HG03175 (cell line): ENCODE measurements around the gene WNT5B.
A peak's percentile ranks its signal among the peaks of the same experiment; 100 is the strongest.

Experiments
- ATAC-seq: cut with Tn5 transposase; IDR thresholded peaks from one replicate; pipeline ENCODE4 v1.9.1; 2021; ENCODE audit warnings: mild to moderate bottlenecking, moderate library complexity; ENCODE audit not compliant: unreplicated experiment

WNT5B gene

DNA sequence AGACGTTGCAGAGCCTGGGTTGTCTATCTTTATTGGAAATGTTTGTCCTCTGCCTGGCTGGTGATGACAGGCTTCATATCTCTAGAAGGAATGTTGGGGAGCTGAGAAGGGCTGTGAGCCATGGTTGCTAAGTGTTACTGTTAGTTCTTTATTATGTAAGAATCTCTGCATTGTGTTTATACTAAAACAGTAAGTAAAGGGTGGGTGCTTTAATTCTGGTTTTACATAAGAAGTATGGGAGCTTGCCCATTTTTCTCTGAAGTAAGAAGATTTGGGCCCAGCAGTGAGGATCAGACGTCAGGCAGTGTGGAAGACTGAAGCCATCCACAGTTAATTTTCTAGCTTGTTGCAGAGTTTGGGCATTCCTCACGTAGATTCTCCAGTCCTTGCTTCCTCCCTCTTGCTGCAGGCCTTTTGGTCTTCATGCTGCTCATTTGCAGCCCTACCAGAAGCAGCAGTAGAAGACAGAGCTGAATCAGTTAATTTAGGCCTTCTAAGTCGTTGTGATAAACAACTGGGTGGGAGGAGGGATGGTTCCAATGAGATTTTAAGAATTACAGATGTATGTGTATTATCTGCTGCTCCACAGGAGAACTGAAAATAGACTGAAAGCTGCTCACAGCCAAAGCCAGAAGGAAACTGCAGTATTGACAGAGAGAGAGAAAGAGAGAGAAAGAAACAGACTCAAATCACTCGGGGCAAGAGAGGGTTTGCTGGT, 21.4 kb downstream of the WNT5B start:
- no peak for ATAC-seq

DNA sequence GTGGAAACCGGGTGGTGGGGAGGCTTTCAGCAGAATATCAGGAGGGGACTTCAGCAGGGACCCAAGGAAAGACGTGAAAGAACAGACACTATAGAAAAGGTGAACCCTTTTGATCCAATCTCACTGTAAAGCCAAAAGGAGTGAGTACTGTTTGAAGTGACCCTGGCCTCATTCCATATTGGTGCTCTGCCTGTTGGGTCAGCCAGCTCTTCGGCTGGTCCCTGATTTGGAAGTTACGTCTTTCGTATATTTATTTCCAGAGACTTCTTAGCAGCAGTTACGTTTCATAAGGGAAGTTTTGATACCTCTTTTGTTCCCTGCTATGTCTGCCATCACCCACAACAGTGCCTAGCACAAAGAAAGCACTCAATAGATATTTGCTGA, 21.9 kb downstream of the WNT5B start:
- ATAC-seq, result no peak

DNA sequence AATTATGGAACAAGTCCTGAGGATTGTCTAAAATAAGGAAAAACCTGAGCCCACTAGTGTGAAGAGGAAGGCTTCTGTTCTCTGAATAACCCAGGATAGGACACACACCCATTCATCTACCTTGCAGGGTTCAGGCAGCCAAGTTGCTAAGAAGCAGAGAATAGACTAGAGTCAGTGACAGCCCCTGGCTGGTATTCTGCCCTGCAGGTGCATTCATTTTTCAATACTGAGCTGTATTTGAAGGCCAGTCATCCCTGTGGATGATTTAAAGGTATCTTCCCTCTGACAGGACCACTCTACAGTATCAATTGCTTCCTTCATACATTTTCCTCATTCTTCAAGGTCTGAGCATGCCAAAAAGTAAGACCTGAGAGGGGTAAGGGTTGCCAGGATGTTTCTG, 22.9 kb downstream of the WNT5B start:
- no peak for ATAC-seq

DNA sequence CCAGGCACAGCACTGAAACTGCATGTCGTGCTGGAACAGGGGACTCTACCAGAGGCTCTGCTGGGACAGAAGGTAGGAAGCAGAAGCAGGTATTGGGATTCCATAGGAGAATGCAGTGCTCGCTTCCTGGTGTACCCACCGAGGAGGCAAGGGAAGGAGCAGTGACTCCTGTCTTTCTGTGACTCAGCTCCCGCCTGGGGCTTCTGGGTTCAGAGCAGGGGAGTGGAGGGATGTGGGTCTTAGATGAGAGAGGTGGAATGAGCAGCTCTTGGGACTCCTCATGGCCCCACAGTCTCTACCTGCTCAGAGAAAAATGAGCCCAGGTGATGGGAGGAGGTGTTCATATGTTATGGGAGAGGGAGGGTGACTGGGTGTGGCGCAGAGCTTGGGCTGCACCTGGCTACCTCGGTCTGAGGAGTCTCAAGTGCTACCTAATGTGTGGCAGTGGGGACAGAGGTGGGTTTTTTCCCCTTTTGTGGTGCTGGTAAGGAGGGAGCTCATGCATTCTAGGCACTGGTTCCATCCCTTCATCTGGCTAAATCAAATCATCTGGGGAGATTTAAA, 26.3 kb downstream of the WNT5B start:
- no peak for ATAC-seq

- no peak for ATAC-seq
Observed at GRCh38 chr12:1656902-1657301, 27.9 kb downstream of the WNT5B start.

DNA sequence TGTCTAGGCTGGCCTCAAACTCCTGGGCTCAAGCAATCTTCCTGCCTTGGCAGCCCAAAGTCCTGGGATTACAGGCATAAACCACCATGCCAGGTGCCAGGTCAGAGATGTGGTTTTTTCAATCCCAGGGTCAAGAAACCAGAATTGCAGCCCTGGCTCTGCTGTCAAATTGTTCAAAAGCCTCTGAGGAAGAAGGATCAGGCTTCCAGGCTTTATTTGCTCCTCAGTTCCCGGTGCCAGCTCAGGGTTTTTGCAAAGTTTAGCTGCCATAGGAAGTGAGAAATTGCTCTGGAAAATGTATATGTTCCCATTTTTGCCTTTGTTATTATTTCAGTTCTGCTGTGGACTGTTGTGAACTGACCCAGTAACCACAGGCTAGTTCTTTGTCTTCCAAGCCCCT, 28.7 kb downstream of the WNT5B start:
- ATAC-seq, result no peak

- no peak for ATAC-seq
Observed at GRCh38 chr12:1660304-1661187, 31.5 kb downstream of the WNT5B start.

GRCh38 chr12:1661553-1662335, 32.7 kb downstream of the WNT5B start:
- peak; percentile 80 for ATAC-seq

GRCh38 chr12:1662761-1663439, 33.9 kb downstream of the WNT5B start:
- ATAC-seq, result no peak

GRCh38 chr12:1663440-1664132, 34.6 kb downstream of the WNT5B start:
- no peak for ATAC-seq

DNA sequence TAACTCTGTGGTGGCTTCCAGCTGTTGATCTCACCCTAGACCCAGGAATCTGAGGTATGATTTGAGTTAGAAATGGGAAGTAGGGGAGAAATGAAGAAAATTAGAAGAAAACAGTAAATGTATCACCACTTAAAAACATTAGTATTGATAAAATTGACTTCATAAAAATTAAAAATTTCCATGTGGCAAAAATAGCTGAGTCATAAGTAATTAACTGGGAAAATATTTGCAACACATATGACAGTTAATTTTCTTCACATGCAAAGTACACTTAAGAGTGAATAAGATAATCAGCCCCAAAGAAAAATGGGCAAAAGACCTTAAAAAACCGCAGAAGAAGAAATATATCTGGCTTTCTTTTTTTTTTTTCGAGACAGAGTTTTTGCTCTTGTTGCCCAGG, 36.3 kb downstream of the WNT5B start:
- no peak for ATAC-seq

- ATAC-seq, result no peak
Observed at GRCh38 chr12:1666215-1666614, 37.2 kb downstream of the WNT5B start.

GRCh38 chr12:1666685-1667162, 37.7 kb downstream of the WNT5B start:
- ATAC-seq, result no peak

DNA sequence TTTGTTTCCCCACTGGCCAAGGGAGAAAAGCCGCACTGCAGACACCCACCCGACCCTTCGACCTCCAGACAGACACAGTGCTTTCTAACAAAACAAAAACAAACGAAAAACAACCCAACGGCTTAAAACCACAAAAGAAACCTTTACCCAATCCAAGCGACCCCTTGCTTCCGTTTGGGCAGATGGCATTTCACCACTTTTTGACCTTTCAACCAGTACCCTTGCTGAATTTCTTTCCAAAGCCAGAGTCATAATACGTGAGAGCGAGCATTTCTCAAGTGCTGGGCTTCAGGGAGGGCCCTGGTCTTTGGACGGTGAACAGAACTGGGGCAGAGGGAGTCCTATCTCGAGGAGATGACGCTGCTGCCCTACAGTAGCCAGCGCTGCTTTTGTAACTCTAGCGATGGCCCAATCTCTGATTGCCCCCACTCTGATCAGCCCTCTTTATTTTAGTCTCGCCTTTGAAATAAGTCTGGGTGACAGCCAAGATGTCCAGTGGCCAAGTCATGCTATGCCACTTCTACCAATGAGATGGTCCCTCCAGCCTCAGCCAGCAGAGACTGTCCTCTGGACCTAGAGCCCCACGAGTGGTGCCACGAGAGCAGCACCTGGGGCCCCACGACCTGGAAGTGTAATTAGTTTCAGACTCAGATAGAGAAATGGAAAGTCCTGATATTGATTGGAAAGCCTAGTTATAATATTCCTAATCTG, 40.0 kb downstream of the WNT5B start:
- ATAC-seq, result no peak

- no peak for ATAC-seq
Observed at GRCh38 chr12:1670358-1671268, 41.6 kb downstream of the WNT5B start.

DNA sequence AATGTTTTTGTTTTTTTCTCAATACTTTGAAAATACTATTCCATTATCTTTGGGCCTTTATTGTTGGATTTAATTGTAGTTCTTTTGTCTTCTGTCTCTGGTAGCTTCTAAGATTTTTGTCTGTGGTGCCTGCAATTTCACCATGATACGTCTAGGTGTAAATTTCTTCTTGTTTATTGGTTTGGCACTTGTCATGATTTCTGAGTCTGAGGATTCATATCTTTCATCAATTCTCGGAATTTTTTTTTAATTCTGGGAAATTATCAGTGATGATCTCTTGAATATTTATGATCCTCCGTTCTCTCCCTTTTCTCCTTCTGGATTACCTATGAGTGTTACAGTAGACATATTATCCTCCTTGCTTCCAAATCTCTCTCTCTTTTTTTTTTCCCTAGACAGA, 47.0 kb downstream of the WNT5B start:
- ATAC-seq, result no peak

DNA sequence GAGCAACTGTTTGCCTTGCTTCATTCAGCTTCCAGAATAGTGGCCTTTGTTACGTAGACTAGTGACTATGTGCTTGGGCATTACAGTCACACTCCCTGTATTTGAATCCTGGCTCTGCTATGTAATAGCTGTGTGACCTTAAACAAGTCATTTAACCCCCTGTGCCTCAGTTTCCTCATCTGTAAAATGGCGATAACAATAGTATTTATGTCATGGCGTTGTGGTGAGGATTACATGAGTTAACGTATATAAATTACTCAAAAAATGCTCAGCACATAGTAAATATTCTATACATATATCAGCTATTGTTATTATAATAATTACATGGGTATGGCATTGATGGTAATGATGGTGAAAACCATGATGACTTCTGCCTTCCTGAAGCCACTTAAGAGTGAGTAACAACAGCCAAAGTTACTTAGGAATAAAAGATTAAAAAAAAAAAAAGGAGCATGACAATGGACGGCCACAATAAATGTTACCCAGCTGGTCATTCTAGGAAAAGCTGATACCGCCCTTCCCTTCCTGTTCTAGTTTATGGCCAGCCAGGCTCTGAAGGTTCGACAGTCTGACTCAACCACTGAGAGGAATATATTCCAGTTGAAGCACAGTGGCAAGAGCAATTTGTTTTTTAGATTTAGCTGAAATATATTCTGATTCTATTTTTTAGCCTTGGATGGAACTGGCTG, 51.9 kb downstream of the WNT5B start:
- ATAC-seq, result no peak

- no peak for ATAC-seq
Observed at GRCh38 chr12:1681493-1681807, 52.4 kb downstream of the WNT5B start.
